HG03175 (cell line): Measurements from ENCODE around the gene ADGRA3.
"Not testable (repeated sequence)": the region's sequence is repeated elsewhere in the genome, so short reads cannot be mapped to it uniquely, and the experiment has no call there.

ENCODE experiments used
- ATAC-seq: cut with Tn5 transposase; IDR thresholded peaks from one replicate; pipeline ENCODE4 v1.9.1; 2021; ENCODE audit warnings: mild to moderate bottlenecking, moderate library complexity; ENCODE audit not compliant: unreplicated experiment

Gene ADGRA3

GRCh38 chr4:22384154-22384553 lies 131.7 kb downstream of the ADGRA3 start:
- ATAC-seq, result no peak

DNA sequence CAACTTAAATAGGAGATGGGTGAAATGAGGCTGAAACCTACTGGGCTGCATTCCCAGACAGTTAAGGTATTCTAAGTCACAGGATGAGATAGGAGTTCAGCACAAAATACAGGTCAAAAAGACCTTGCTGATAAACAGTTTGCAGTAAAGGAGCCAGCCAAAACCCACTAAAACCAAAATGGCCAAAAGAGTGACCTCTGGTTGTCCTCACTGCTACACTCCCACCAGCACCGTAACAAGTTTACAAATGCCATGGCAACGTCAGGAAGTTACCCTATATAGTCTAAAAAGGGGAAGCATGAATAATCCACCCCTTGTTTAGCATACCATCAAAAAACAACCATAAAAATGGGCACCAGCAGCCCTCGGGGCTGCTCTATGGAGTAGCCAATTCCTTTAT lies 133.7 kb downstream of the ADGRA3 start:
- not testable (repeated sequence) for ATAC-seq

DNA sequence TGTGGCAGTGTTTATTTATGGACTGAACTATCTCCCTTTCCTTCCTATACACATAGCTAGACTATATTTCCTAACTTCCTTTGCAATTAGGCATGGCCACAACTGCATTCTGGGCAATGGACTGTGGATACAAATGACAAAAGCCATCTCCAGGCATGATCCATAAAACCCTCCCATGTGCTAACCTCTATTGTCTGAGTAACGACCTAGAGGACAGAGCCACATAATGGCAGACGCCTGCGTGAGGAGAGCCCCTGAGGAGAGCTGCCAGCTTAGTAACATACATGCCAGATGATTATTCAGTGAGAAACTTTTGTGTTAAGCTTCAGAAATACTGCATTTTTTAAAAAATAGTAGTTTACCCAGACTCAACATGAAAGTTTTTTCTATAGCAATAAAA lies 142.9 kb downstream of the ADGRA3 start:
- no peak for ATAC-seq

- no peak for ATAC-seq
Observed at GRCh38 chr4:22369901-22370562, 145.8 kb downstream of the ADGRA3 start.

DNA sequence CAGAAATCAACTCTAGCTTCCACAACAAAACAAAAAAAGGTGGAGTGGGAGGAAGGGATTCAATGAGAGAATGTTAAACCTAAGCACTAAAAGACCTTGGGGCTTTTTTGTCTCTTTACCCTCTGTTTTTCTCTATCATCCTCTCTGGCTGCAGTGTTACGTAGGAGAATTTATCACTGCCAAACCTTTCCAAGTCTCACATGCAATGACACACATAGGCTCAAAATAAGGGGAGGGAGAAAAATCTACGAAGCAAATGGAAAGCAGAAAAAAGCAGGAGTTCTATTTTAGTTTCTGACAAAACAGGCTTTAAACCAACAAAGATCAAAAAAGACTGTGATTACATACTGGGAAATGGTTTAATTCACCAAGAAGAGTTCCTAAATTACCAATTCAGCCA lies 152.1 kb downstream of the ADGRA3 start:
- no peak for ATAC-seq

GRCh38 chr4:22363036-22363435 lies 152.8 kb downstream of the ADGRA3 start:
- ATAC-seq, result no peak

DNA sequence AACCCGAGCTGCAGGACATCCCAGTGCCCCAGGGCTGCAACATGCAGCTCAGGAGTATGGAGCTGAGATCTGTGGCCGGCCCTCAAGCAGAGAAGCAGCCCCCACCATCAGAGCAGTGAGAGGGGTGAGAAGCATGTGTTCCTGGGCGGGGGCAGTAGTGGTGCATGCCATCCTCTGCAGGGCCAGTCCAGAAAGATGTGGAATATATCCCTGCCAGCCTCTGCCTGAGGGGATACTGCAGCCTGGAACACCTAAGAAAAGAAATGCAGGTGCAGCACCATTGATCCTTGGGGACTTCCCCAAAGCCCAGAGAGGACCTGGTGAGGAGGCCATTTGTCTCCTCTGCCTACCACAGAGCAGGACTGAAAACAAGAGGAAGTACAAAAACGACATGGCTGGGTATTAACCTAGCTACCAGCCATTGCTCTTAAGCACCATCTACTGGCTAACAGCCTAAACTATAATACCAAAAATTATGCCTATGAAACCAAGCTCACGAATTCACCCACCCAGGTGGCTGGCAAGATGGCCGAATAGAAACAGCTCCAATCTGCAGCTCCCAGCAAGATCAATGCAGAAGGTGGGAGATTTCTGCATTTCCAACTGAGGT lies 158.8 kb downstream of the ADGRA3 start:
- no peak for ATAC-seq

DNA sequence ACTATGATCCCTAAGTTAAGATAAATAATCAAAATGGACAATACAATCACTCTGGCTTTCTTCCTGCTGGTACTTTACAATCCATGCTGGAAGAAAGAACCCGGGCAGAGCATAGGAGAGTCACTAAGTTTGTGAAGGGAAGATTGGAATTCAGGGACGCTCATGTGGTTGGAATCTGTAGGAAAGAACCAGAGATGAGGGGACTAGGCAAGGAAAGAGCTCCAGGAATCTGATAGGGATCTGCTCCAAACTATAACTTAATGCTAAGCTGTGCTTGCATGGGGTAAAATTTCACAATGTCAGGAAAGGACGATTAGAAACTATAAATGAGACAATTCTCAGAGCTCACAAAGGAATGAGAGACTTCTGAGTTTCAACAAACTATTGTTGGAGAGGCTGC lies 167.5 kb downstream of the ADGRA3 start:
- no peak for ATAC-seq

DNA sequence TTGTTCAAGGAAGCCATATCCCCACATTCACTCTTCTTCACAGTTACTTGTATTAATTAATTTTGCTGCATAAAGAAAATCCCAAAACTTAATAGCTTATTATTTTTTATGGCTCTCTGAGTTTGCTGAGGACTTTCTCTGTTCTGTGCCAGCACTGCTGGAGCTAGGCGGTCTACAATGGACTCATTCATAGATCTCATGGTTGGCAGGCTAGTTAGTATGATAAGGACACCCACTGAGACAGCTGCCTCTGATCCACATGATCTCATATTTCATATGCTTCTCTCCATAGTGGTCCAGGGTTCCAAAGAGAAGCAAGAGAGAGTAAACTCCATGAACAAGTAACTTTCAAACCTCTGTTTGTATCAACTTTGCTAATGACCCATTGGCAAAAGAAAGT lies 170.2 kb downstream of the ADGRA3 start:
- no peak for ATAC-seq

- ATAC-seq, result no peak
Observed at GRCh38 chr4:22345055-22345454, 170.8 kb downstream of the ADGRA3 start.

- no peak for ATAC-seq
Observed at GRCh38 chr4:22343606-22344005, 172.3 kb downstream of the ADGRA3 start.

DNA sequence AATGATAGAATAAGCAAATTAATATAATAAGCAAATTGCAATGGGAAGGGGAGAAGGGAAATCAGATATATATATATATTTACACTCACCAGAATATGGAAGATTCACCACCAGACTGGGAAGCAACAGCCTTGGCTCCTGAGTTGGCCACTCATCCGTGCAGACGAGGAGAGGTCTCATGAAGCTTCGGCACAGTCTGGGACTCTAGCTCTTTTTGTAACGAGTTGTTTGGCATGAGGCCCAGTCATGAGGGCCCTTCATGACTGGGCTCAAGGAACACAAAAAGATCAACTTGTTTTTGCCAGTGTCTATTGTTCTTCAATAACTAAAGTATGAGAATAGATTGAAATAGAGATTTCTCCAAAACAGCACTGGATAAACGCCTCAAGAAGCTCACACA lies 176.4 kb downstream of the ADGRA3 start:
- no peak for ATAC-seq

GRCh38 chr4:22338796-22339195 lies 177.1 kb downstream of the ADGRA3 start:
- ATAC-seq, result no peak
